A172 (cell line): ENCODE measurements around the gene SLC8A1. TPM values are rescaled to one million over a fixed set of nuclear protein-coding genes. Genes with fewer than 3 reads are reported as not detected.
A peak's percentile ranks its signal among the peaks of the same experiment; 100 is the strongest.
"Not testable (repeated sequence)": the region's sequence is repeated elsewhere in the genome, so short reads cannot be mapped to it uniquely, and the experiment has no call there.

Experiments used
- DNase-seq: peaks from one replicate; pipeline ENCODE4 v3.0.0-alpha.2; 2015; ENCODE audit warnings: low spot score
- total RNA-seq: library from RNA; depleted of rRNA; stranded (reverse); fragments of >200 nt; shearing (Covaris generic); gene quantifications from 2 replicates; pipeline ENCODE4 v1.2.3, GENCODE V29; 2014

SLC8A1 gene
- total RNA-seq, 1 experiment from 2014 or later: 34.5 TPM

DNA sequence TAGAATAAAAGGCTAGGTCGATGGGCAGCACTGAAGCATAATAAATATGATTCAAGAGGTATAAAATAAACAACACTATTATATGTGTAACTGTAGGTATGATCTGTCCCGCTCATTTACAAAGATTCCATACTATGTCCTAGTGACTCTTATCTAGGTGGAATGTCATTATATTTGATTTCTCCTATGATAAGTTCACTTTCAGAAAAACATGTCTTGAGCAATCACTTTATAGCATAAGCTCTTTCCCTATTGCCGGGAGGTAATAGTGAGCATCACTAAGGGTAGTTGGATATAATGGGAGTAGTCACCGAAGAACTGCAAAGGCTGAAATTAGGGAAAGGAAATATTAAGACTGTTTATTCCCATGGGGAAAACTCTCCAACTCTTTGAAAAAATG lies 342.5 kb downstream of the SLC8A1 start:
- no peak for DNase-seq

DNA sequence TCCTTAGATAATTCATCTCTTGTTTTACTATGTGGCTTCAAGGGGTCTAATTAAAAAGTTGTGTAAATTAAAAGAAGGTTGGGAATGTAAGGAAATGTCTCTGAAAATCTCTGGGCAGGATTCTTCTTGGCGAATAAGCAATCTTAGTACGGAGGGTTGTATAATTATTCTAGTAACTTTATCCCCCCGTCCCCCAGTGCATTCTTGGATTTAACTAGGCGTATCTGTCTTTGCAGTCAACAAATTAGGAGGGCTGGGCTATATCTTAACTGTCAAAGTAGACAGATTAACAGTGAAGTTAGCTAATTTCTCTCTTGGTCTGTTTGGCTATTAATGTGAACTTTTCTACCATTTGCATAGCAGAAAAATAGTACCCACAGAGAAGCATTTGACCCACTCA lies 343.0 kb downstream of the SLC8A1 start:
- DNase-seq: no peak

DNA sequence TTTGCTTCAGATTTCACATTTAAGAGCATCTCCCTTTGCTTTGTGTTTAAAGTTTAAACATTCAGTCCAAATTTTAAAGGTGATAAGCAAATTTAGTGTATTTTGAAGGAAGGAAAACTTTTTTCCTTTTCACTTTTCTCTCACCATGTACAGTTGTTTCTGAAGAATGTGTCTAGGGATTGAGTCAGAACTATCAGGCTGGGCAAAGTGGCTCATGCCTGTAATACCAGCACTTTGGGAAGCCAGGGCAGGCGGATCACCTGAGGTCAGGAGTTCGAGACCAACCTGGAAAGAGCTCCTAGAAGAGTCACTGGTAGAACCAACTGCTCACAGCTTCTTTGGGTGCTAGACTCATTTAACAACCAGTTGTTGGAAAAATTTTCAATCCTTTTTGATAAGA lies 345.8 kb downstream of the SLC8A1 start:
- peak; percentile 15 for DNase-seq

DNA sequence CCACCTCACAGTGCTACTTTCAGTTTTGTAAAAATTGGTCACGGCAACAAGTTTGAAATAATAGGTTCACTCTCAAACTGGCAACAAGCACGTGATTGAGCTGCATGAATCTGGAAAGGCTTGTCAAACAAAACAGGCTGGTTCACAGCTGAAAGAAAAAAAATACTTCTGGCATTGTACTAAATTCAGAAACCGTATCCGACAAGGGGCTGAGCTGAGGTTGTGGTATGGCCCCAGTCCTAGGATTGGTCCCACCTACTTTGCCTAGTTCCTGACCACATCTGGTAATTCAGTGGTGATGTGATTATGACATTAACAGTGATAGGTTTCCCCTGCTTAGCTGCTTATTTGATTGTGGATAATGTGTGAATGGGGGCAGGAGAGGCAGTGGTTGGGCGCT lies 346.3 kb downstream of the SLC8A1 start:
- DNase-seq: peak; percentile 28

DNA sequence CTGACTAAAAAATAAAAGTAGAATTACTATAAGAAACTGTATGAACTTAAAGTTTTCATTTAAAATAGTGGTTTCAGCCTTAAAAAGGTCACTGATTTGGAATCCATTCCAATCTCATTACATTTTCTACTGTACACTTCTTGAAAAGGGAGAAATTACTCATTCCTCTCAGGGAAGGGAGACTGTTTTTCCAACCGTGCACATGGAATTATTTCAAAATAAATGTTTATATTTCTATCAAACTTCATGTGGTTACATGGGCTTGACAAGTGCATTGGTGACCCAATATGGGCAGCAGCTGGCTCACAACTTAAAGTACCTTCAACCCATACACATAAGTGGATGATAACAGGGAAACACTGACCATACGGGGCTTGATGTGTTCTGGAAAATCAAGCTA lies 348.3 kb downstream of the SLC8A1 start:
- DNase-seq: no peak

DNA sequence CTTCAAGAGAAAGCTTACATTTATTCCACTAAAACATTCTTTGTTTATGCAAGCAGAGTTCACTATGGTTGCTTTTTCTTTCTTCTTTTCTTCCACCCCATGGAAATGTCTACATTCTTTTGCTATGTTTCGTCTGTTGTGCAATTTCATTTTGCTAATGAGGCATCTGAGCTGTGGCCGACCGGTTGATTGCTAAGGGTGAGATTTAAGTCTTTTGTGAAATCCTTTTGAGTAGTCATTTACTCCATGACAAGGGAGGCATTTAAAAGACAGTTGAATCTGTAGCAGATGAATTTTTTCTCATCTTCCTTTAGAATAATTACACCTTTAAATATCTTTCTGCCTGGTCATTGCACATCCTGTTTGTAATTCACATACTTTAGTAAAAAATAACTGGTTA lies 348.7 kb downstream of the SLC8A1 start:
- peak; percentile 56 for DNase-seq

DNA sequence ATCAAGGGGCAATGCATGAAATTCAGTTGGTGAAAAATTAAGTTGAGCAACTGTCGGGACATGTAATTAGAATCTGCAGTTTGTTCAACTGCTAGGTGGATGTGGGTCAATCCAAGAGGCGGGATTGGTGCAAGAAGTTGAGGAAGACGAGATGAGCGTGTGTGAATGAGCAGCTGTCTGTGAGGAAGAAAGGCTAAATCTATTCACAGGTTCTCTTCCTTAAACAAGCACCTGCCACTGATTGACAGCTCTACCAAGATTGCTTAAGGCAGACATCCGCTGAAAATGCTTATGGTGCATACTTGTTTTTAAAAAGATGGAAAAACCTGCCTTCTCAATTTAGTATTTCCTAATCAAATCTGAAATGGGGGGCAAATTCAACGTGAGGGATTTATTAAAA lies 349.4 kb downstream of the SLC8A1 start:
- DNase-seq: no peak

DNA sequence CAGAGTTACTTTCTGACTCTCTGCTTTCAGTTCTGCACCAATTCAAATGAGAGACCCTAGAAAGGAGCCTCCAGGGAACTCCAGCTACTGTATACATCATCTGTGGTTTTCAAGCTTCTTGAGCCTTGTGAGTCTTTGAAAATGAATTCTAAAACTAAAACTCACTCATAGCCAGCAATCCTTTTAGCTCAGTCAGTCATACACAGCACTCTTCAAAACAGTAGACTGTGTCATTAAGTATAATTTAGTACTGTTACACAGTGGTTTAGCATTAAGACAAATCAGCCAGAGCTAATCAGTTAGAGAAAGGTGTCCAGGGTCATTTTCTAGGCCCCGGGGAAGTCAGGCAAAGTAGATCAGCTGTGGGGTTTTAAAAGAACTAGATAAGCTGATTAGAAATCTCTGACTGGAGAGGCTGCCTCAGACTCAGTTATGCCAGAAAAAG lies 350.7 kb downstream of the SLC8A1 start:
- peak; percentile 29 for DNase-seq

DNA sequence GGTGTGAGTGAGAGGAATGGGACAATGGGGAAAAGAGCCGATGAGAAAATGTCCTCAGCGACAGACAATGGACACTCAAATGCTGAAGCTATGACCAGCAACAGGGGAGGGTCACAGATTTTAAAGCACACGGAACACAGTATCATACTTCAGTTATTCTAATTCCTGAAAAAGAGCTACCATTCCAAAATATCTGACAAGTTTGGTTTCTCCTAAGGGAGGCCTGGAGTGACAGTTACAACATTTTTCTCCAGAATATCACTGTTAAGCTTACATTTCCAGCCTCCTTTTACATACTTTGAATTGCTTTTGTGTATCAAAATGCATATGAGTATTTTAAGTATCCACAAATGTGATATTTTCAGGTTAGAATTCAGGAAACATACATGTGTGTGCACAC lies 351.2 kb downstream of the SLC8A1 start:
- no peak for DNase-seq

DNA sequence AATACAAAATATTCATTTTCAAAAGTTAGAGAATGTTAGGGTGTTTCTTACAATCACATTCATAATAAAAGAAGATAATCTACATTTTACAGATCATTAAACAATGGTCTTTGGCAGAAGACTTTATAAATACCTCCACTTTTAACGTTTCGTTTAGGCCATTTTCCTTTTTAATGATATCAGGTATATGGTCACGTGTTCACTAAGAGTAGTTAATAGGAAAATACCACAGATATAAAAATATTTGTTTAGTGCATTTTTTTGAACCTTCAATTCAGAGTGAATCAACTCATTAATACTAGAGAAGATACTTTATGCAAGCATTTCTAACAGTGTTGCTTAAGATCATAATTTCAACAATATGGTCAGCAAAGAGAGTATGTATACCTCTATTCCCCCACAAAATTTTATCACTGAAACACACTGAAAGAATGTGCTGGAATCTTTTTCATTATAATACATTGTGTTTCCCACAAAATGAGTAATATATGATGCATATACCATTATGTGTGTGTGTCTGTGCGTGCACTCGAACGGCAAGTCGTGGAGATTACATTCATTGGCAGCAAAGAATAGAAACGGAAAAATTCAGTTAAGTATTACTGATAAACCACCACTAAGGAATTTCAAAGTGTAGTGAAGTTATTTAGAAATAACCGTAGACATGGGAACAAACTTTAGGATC lies 353.0 kb downstream of the SLC8A1 start:
- DNase-seq: no peak

DNA sequence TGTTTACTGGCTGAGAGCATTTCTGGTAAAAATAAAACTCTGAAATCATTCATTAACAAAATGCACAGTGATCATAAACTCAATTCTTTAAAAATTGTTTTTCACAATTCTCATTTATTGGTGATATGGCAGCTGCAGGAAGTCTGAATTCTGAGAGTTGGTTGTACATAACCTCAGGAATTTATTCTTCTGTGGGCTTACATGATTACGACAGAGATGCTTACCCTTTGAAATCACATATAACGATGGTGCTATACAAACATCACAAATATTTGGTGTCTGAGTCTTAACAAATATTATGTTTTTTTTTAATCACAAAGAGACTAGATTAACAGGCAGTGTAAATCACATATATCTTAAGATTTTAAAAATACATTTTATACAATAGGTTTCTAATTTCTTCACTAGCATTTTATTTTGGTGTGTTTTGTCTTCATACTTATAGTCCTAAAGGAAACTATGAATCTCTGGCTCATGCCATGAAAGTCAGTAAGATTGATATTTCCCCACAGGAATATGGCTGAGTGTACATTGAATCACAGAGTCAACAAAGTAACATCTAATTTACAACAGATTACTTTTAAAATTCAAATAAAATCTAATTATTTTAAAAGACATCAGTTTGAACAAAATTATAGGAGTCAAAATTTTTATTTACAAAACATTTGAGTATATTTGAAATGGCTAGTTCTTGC lies 354.1 kb downstream of the SLC8A1 start:
- peak; percentile 44 for DNase-seq

DNA sequence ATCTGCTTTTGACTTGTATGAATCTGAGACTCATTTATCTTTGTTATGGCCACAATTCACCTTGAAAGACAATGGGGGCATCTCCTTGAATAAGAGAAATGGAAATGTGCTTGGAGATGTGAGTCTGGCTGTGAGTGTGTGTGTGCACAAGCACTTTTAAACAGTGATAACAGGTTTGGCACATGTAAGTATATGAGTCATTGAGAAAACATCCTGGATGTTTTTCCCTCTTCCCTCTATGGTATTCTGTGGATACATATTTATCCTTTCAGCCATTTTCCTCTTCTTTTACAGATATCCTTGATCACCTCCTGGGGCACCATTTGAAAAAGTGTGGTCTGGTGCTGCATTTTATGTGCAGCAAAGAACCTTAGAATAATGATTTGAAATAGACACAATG lies 355.5 kb downstream of the SLC8A1 start:
- peak; percentile 63 for DNase-seq

DNA sequence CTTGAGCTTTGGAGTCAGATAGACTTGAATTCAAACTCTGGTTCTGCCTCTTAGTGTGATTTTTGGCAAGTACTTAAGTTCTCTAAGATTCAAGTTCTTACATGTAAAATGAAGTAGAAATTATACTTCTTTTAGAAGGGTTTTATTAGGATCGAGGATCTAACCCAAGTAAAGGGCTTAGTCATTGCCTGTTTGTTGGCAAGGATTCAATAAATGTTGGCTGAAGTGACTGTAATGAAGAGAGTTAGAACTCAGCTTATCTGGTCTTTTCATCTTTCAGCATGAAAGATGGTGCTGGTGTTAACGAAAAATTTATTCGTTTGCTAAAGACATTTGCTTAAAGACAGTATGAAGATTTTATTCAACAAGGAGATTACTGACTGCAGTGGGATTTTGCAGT lies 356.9 kb downstream of the SLC8A1 start:
- DNase-seq: peak; percentile 80

DNA sequence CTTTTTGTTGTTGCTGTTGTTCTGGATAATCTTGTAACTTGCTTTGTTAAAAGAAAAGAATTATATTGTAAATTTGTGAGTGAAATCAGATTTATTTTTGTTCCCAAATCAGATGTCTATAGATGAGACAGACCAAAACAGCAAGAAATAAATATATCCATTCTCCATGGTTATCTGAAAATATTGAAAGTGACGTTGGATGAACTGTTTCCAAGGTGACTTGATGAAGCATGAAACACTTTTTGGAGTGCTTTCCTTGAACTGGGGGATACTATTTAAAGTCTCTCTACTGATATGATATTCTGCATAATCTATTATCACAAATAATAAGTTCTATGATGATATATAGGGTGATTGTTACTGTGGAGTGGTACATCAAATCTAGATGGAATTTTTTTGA lies 357.4 kb downstream of the SLC8A1 start:
- DNase-seq: no peak

DNA sequence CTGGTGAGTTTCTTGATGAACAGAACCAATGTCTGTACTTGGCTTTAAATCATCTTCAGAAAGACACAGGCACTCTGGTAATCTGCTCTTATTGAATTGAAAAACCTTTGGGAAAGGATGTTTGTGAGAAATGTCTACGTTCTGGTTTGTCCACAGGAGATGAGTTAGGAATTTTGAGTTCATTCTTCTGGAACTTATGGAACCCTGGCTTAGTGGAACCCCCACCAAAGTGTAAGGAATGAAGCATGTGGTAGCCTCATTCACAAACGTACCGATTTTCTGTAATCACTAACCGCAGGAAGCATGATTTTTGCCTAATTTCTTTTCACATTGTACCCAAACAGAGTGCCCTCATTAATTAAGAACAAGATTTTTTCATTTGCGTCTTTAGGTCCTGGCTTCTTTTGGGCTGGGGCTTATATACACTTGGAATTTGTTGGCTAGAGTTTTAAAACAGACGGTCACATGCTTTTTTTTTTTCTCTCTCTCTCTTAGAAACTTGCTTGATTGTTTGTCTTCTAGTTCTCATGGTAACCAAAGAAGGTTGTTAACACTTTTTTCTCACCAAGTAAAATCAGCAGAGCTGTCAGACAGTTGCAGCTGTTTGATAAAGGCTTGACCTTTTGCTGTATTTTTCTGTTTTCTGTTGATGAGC lies 358.7 kb downstream of the SLC8A1 start:
- DNase-seq: no peak

DNA sequence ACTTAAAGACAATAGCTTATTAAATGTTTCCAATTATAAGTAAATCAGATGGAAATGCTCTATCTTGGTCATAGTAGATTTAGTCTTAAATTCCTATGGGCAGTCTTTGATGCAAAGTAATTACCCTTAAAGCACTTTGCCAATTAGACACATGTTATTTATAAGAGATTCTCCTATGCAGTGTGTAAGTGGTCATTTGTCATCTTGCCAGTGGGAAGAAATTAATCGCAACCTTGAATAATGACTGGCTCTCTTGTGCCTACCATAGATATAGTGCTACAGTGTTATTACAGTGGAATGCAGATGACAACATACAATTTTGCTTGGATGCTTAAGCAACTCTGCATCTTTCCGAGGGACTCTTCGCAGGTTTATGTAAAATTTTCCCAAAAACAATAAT lies 361.8 kb downstream of the SLC8A1 start:
- no peak for DNase-seq

DNA sequence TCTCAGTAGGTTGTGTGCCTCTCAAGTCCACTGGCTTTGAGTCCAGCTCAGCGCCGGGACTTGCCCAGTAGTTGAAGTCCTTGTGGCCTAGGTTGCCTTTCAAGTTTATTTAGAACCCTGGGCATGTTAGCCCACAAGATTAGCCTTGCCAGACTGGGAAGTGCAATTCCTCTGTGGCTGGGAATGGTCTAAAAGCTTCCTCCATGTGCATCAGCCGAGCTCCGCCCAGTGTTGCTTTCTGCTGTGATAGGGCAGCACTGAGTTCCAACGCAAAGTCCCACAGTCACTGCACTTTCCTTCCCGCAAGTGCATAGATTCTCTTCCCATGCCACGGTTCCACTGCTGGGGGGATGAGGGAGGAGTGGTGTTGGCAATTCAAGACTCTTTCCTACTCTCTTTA lies 364.0 kb downstream of the SLC8A1 start:
- DNase-seq: no peak

DNA sequence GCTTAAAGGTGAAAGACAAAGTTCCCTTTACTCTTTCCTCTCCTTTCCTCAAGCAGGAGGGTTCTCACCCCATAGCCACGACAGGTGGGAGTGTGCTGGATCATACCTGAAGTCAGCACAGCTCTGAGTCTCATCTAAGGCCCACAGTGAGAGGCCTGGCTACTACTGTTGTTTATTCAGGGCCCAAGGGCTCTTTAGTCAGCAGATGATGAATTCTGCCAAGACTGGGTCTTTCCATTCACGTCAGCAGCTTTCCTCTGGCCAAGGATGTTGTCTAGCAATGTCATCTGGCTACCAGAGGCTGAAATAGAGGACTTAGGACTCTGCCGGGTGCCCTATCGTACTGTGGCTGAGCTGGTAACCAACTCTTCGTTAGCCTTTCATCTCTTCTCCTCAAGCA lies 364.5 kb downstream of the SLC8A1 start:
- DNase-seq: no peak

DNA sequence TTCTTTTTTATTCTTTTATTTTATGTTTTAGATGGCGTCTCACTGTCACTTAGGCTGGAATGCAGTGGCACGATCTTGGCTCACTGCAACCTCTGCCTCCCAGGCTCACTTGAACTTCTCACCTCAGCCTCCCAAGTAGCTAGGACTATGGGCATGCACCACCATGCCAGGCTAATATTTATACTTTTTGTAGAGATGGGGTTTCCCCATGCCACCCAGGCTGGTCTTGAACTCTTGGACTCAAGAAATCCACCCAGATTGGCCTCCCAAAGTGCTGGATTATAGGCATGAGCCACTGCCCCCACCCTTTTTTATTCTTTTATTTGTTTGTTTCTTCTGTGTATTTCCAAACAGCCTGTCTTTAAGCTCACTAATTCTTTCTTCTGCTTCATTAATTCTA lies 366.1 kb downstream of the SLC8A1 start:
- no peak for DNase-seq

DNA sequence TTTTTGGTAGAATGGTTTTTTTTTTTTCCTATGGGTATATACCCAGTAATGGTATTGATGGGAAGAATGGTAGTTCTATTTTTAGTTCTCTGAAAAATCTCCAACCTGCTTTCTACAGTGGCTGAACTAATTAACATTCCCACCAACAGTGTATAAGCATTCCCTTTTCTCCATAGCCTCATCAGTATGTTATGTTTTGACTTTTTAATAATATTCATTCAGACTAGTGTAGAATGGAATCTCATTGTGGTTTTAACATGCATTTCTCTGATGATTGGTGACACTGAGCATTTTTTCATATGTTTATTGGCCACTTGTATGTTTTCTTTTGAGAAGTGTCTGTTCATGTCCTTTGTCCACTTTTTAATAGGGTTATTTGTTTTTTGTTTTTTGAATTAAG lies 378.6 kb downstream of the SLC8A1 start:
- not testable (repeated sequence) for DNase-seq

DNA sequence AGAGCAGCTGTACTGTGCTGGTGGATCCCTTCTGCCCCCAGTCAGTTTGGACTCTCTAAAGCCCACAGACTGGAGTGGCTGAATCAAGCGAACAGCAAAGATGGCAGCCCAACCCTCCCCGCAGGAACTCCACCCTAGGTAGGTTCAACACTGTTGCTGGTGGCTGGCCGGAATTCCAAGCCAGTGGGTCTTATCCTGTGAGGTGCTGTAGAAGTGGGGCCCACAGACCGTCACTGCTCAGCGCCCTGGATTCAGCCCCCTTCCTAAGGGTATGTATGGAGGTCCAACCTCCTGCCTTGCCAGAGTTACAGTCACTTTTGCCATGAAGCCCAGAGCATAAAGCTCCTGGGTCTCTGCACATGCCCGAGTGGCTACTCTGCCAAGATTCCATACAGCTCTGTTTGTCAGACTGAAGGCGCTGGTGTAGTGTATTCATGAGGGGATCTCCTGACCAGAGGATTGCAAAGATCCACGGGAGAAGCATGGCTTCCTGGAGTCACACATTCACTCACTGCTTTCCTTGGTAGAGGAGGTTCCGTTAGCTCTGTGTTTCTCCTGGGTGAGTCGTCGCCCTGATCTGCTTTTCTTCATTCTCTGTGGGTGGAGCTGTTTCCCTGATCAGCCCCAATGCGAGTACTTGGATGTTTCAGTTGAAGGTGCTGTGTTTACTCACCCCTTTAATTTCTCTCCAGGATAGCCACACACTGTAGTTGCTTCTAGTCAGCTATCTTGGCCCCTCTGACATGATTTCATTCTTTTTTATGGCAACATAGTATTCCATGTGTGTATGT lies 379.3 kb downstream of the SLC8A1 start:
- no peak for DNase-seq

DNA sequence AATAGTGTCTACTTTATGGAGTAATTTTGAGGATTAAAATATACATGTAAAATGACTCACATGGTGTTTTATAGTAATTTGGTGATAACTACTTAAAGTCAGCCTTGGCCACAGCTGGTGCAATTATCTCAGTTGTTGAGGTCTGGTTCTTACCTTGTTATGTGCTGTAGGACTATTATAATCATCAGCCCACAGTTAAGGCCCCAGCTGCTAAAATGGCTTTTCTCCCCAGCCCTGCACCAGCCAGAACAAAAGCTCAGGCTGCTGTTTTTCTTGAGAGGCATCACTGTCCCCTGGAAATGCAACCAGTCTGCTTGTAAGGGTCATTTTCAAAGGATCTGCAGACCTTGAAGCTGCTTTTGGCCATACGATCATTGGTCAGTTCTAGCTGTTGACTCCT lies 389.5 kb downstream of the SLC8A1 start:
- DNase-seq: no peak
